Stomach (tissue), 9 donors: ENCODE results near the gene TMEM132C. TPM values are rescaled to one million over a fixed set of nuclear protein-coding genes. Genes with fewer than 3 reads are reported as not detected.

Experiments used
- DNase-seq, 2 donors: peaks; one replicate each; pipeline versions ENCODE4 v3.0.0 to v3.0.0-alpha.2; 2013 to 2019
- H3K27ac ChIP-seq, 5 donors: fragments of 200-600 bp in 4 of 5; sonication (generic) in 4 of 5; one replicate each; pipeline ENCODE4 v1.5.1; 2013 to 2019; ENCODE audit warnings: mild to moderate bottlenecking in 1 of 5, moderate library complexity in 1 of 5
- H3K27me3 ChIP-seq, 3 donors: fragments of 200-600 bp; sonication (generic); one replicate each; pipeline ENCODE4 v1.5.1; 2017 to 2019; ENCODE audit warnings: mixed run types in 1 of 3
- H3K36me3 ChIP-seq, 4 donors: fragments of 200-600 bp; sonication (generic); 1 replicate in 3 of 4; 2 replicates in 1 of 4; pipeline ENCODE4 v1.5.1; 2016 to 2019
- H3K4me1 ChIP-seq, 4 donors: fragments of 200-600 bp; sonication (generic); one replicate each; pipeline ENCODE4 v1.5.1; 2016 to 2019
- H3K4me3 ChIP-seq, 4 donors: fragments of 200-600 bp; sonication (generic) in 3 of 4; one replicate each; pipeline ENCODE4 v1.5.1; 2016 to 2019; ENCODE audit warnings: mild to moderate bottlenecking in 1 of 4
- H3K9me3 ChIP-seq, 4 donors: fragments of 200-600 bp; sonication (generic); one replicate each; pipeline ENCODE4 v1.5.1; 2016 to 2019
- EP300 ChIP-seq: sonication (generic); formaldehyde crosslinking; IDR thresholded peaks from one replicate; pipeline ENCODE4 v1.6.1; 2017; ENCODE audit warnings: antibody characterized with exemption
- POLR2A ChIP-seq, 4 donors: fragments of 450-650 bp; IDR thresholded peaks; one replicate each; pipeline ENCODE4 v1.6.1; 2016; ENCODE audit warnings: antibody characterized with exemption in 4 of 4, control low read depth in 2 of 4, mild to moderate bottlenecking in 1 of 4, moderate library complexity in 1 of 4
- POLR2AphosphoS5 ChIP-seq, 3 donors: sonication (generic); formaldehyde crosslinking; IDR thresholded peaks; one replicate each; pipeline ENCODE4 v1.6.1; 2016; ENCODE audit warnings: antibody characterized with exemption in 3 of 3
- WGBS, 5 donors: extraction: QIAGEN DNeasy Blood & Tissue Kit in 3 of 5; methylation state at CpG; one replicate each; pipeline versions ENCODE4 v1.1.5 to v1.1.7; 2013 to 2018; 5-methylcytosine and 5-hydroxymethylcytosine counted together
- intact Hi-C: fragments of 100-400 bp; cut with DNase I; formaldehyde crosslinking; loops from one replicate; pipeline ENCODE4 v1.15.1; 2023; ENCODE audit warnings: low total_unique reads
- polyA plus RNA-seq, 3 donors: library from polyadenylated mRNA; stranded (reverse); fragments of 200-250 nt; gene quantifications; one replicate each; pipeline ENCODE4 v1.2.3, GENCODE V29; 2013
- total RNA-seq, 5 donors: library from RNA; depleted of rRNA; stranded (reverse); fragments of >200 nt; gene quantifications; one replicate each; pipeline versions ENCODE4 v1.1.0 to v1.2.3, GENCODE V29; 2014 to 2016
- TF ChIP-seq, protein P1 (sequence below), 7 experiments: fragments of 450-650 bp in 4 of 7; fragments of 200-600 bp in 3 of 7; sonication (generic) in 3 of 7; IDR thresholded peaks; one replicate each; pipeline ENCODE4 v1.5.1; 2016 to 2019; ENCODE audit warnings: antibody characterized with exemption in 7 of 7, control low read depth in 2 of 7, mild to moderate bottlenecking in 1 of 7
- donor health status: healthy with polysubstance abuse.
- donor health status: Bipolar disorder and iron deficiency.
- donor health status: healthy.

TMEM132C gene
- total and polyA plus RNA-seq, 8 donors, result under 0.01 to 12.8 (median 0.94) TPM

- H3K27ac ChIP-seq, result no peak overlapping the region
- DNase-seq, result no peak
- WGBS, 5 donors, result 86 to 95% (median 94%) methylated on average over 2 to 7 of the region's 7 CpGs
- intact Hi-C loops, result no loop called here
- no peak overlapping the region for H3K4me3 ChIP-seq
- no peaks in the 10 kb centered on the region for H3K36me3 ChIP-seq
- H3K4me1 ChIP-seq, result no peaks in the 10 kb centered on the region
- H3K27me3 ChIP-seq, result peaks cover 0 to 5% (median 0%) of the 10 kb centered on the region in 3 donors
- TF ChIP-seq, protein P1, sequence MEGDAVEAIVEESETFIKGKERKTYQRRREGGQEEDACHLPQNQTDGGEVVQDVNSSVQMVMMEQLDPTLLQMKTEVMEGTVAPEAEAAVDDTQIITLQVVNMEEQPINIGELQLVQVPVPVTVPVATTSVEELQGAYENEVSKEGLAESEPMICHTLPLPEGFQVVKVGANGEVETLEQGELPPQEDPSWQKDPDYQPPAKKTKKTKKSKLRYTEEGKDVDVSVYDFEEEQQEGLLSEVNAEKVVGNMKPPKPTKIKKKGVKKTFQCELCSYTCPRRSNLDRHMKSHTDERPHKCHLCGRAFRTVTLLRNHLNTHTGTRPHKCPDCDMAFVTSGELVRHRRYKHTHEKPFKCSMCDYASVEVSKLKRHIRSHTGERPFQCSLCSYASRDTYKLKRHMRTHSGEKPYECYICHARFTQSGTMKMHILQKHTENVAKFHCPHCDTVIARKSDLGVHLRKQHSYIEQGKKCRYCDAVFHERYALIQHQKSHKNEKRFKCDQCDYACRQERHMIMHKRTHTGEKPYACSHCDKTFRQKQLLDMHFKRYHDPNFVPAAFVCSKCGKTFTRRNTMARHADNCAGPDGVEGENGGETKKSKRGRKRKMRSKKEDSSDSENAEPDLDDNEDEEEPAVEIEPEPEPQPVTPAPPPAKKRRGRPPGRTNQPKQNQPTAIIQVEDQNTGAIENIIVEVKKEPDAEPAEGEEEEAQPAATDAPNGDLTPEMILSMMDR (IDR thresholded peaks at IDR 0.05), result no peak
- TF ChIP-seq POLR2AphosphoS5 (IDR thresholded peaks at IDR 0.05), result no peak
- TF ChIP-seq EP300, result no peak
- no peak for TF ChIP-seq POLR2A (IDR thresholded peaks at IDR 0.05)
- peaks cover 0 to 13% (median 9%) of the 10 kb centered on the region in 4 donors for H3K9me3 ChIP-seq
These were observed 305.2 kb downstream of the TMEM132C start for GRCh38 chr12:128571906-128572810.

GRCh38 chr12:128573907-128574306, 306.9 kb downstream of the TMEM132C start:
- intact Hi-C loops, result no loop called here
- H3K27ac ChIP-seq, result no peak overlapping the region
- no peak for DNase-seq
- WGBS, 5 donors, result 57 to 69% (median 65%) methylated on average over 4 of the region's 4 CpGs
- H3K4me3 ChIP-seq, result no peak overlapping the region
- H3K4me1 ChIP-seq, result no peaks in the 10 kb centered on the region
- no peak for TF ChIP-seq POLR2A (IDR thresholded peaks at IDR 0.05)
- TF ChIP-seq, protein P1 (IDR thresholded peaks at IDR 0.05), result no peak
- no peak for TF ChIP-seq POLR2AphosphoS5 (IDR thresholded peaks at IDR 0.05)
- no peak for TF ChIP-seq EP300
- no peaks in the 10 kb centered on the region for H3K36me3 ChIP-seq
- peaks cover 0 to 13% (median 9%) of the 10 kb centered on the region in 4 donors for H3K9me3 ChIP-seq
- no peaks in the 10 kb centered on the region for H3K27me3 ChIP-seq

DNA sequence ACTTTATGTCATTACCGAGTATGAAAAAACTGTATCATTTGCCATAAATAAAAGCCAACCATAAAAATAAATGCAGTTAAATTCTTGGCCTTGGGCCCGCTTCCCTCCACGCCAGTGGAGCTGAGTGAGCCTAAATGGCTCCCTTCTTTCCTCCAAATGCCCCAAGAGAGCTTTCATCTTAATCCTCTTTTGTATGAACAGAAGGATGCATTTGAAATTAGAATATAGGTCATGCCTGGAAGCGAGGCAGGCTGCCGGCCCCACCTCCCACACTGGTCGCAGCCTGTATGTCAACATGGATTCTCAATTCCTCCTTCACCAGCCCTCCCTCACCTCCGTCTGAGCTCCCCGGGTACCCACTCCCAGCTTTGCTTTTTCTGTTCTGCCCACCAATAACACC, 311.1 kb downstream of the TMEM132C start:
- TF ChIP-seq, protein P1 (IDR thresholded peaks at IDR 0.05), result no peak
- TF ChIP-seq POLR2A (IDR thresholded peaks at IDR 0.05), result no peak
- TF ChIP-seq EP300, result no peak
- no peak for TF ChIP-seq POLR2AphosphoS5 (IDR thresholded peaks at IDR 0.05)
- H3K27ac ChIP-seq, result no peak overlapping the region
- WGBS, 5 donors, result 78 to 89% (median 84%) methylated on average over 8 of the region's 8 CpGs
- DNase-seq, result no peak
- H3K36me3 ChIP-seq, result no peaks in the 10 kb centered on the region
- no peaks in the 10 kb centered on the region for H3K4me1 ChIP-seq
- intact Hi-C loops, result no loop called here
- no peaks in the 10 kb centered on the region for H3K27me3 ChIP-seq
- H3K4me3 ChIP-seq, result no peak overlapping the region
- peaks cover 3 to 12% (median 6%) of the 10 kb centered on the region in 4 donors for H3K9me3 ChIP-seq

DNA sequence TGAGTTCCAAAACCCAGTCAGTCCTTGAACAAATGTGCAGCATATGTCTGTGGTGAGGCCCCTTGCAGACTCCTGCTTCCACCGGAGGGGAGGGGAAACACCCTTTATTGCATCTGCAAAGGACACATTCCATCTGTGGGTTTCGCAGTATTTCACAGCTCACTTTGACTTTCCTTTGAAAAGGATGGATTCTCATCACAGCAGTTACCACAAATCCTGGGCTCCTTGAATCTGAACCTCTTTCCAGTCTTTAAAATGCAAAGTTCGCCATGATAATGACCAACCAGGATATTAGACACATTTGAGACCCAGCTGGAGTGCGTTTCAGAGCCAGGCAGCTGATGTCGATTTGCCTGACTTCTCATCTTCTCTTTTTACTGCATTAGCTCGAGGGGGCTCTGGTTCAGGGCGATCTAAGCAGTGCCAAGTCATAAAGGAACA, 314.4 kb downstream of the TMEM132C start:
- no peak overlapping the region for H3K27ac ChIP-seq
- intact Hi-C loops, result no loop called here
- no peak overlapping the region for H3K4me3 ChIP-seq
- H3K9me3 ChIP-seq, result peaks cover 3 to 17% (median 8%) of the 10 kb centered on the region in 4 donors
- H3K4me1 ChIP-seq, result no peaks in the 10 kb centered on the region
- 36 to 59% (median 46%) methylated on average over 7 of the region's 7 CpGs for WGBS, 5 donors
- no peak for TF ChIP-seq EP300
- TF ChIP-seq, protein P1 (IDR thresholded peaks at IDR 0.05), result no peak
- TF ChIP-seq POLR2A (IDR thresholded peaks at IDR 0.05), result no peak
- TF ChIP-seq POLR2AphosphoS5 (IDR thresholded peaks at IDR 0.05), result no peak
- no peaks in the 10 kb centered on the region for H3K36me3 ChIP-seq
- H3K27me3 ChIP-seq, result no peaks in the 10 kb centered on the region
- DNase-seq, result peak in 1 of 2 donors; percentile 36
